Stimulated activated CD8-positive, alpha-beta memory T cell treated with anti-CD3 and anti-CD28 coated beads, Interleukin-4, amount 100 ng/mL, for 1 hour (primary cell): ENCODE measurements around the gene LCE1F.

Source experiments
- DNase-seq, 2 donors: peaks; one replicate each; pipeline ENCODE4 v3.0.0-alpha.2; 2020; ENCODE audit warnings: low read depth in 2 of 2, low spot score in 1 of 2

LCE1F gene

DNA sequence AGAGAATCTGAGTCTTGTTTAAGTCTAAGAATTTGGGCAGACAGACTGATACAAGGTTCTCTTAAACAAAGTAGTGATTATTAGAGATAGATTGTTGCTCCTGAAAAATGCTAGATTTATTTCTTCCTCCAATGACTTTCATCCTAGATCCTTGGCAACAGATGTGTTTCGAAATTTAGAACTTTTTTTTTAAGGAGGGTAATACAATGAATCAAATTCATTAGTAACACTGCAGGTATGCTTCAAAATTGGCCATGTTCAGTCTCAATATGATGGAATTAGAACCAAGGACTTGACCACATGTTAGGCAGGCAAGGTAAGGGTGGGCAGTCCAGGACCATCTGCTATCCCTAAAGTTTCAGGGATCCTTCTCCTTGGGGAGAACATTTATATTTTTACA is 4.5 kb upstream of the LCE1F start:
- DNase-seq = no peak

DNA sequence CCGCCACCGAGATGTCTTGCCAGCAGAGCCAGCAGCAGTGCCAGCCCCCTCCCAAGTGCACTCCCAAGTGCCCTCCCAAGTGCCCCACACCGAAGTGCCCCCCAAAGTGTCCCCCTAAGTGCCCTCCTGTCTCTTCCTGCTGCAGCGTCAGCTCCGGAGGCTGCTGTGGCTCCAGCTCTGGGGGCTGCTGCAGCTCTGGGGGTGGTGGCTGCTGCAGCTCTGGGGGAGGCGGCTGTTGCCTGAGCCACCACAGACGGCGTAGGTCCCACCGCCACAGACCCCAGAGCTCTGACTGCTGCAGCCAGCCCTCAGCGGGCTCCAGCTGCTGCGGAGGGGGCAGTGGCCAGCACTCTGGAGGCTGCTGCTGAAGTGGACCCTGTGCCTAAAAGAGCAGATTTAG is 1.4 kb downstream of the LCE1F start:
- DNase-seq = no peak

DNA sequence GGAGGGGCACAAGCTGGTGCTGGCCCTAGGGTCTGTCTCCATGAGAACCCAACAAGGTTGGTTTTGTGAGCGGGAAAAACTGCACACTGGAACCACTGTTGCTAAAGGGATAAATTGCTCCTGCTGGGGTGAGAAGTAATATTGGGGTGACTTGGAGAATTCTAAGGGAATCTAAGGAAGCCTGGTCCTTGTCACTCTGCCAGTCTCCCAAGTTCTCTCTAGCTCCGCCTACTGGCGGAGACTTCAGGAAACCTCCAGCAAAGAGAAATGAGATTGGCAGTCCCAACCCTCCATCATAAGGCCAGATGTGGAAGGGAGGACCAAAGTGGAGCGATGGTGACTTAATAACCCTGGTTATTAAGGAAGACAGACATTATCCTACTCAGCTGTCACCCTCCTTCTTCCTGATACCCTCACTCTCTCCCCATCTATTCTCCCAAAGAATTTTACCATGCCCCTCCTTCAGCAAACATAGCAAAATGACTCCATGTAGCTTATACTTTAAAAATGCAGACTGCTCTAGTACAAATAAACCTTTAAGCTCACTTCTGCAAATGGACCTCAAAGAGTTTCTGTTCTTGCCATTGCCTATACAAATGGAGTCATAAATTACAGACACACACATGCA is 2.7 kb downstream of the LCE1F start:
- DNase-seq = no peak

DNA sequence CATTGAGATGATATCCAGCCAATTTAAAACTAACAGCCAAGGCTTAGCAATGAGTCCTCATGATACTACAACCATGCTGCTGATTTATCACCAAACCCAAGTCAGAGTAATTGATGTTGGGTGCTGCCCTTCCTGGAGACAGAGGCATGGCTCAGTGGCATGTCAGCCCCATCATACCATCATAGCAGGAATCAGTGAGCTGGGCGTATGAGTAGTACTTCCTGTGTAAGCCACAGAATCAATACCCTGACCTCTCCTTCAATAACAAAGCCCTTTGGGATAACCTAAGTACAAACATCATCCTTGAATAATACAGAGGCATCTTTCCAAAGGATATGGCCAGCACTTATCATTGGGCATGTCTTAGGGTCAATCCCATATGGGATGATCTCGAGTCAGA is 8.2 kb downstream of the LCE1F start:
- DNase-seq = no peak

DNA sequence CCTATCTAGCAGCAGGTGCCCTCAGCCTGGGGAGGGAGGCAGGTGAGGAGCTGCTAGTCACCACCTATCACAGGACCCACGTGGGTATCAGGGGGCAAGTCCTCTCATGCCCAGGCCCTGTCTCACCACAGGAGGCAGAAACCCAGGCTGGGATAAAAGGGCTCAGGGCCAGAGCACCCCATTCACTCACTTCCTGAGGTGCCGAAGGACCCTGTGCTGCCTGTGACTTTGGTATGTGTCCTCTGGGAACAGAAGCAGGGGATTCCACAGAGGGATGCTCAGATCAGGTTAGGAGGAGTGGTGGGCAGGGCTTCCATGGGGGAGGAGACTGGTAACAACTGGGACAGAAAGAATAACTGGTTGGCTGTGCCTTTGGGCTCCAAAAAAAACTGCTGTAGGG is 11.1 kb downstream of the LCE1F start, which contains the start of gene LCE1E:
Gene LCE1E, plus strand, starts transcription at position 181 of the 400 bp plus-strand sequence. CDS start 1,043 bp downstream, outside the sequence.
- no peak for DNase-seq

DNA sequence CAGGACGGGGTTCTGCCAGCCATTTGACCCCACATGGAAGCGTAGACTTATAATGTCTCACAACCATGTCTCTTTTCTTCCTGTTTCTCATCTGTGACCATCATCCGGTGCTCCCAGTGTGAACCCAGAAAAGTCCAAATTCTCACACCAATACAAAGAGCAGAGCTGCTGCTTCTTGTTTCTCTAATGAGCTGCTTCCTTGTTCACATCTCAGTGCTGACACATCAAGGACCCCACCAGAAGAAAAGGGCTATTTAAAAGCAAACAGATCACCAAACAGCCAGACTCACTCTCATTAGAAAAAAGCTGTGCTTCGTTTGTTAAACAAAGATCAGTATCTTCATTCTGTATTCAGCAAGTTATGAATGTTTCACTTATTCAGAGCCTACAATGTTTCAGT is 20.7 kb downstream of the LCE1F start:
- no peak for DNase-seq

DNA sequence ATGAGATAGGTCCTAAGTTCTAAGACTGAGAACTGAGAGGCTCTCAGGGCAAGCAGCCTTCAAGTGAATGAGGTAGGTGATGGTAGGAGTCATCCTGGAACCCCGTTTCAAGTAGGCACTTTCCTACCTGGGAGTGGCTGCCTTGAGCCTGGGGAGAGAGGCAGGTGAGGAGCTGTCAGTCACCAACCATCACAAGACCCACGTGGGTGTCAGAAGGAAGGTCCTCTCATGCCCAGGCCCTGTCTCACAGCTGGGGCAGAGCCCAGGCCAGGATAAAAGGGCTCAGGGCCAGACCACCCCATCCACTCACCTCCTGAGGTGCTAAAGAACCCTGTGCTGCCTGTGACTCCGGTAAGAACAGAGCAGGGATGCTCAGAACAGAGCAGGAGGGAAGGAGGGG is 21.5 kb downstream of the LCE1F start, which contains the start of gene LCE1D:
Gene LCE1D, plus strand, starts transcription at position 301 of the 400 bp plus-strand sequence. CDS start 1,074 bp downstream, outside the sequence.
- DNase-seq = no peak

DNA sequence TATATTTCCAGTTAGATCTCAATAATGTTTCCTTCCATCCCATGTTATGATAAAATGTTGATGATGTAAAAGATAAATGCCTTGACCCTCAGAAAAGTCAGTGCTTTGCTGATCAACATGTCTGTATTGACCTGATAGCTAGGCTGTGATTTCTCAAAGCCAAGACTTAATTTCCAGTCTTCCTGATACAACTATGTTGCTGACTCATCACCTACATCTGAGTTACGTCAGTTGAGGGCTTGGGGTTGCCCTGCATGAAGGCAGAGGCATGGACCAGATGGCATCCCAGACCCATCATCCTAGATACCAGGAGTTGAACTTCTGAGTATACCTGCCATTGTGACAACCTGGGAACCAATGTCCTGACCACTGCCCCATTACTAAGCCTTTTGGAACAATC is 26.4 kb downstream of the LCE1F start:
- no peak for DNase-seq

DNA sequence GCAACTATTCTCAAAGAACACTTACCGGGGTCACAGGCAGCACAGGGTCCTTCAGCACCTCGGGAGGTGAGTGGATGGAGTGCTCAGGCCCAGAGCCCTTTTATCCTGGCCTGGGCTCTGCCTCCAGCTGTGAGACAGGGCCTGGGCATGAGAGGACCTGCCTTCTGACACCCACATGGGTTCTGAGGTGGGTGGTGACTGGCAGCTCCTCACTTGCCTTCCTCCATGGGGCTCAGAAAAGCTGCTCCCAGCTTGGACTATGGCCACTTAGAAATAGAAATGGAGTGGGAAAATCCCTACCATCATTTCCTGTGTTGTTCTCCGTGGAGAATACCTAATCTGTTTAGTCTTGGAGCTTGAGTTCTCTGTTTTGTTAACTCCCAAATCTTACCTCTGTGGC is 31.6 kb downstream of the LCE1F start, which contains the start of gene LCE1C:
Gene LCE1C, minus strand, starts transcription at position 76 of the 400 bp plus-strand sequence. CDS start 1,173 bp downstream, outside the sequence.
- no peak for DNase-seq

DNA sequence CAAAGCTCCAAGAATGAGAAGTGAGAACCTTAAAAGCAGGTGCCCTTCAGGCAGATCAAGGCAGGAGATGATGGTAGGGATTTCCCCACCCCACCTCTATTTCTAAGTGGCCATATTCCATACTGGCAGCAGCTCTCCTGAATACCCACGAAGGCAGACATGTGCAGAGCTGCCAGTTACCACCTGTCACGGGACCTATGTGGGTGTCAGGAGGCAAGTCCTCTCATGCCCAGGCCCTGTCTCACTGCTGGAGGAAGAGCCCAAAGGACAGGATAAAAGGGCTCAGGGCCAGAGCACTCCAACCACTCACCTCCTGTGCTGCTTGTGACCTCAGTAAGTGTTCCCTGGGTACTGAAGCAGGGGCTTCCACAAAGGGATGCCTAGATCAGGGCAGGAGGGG is 36.1 kb downstream of the LCE1F start:
- DNase-seq = no peak

DNA sequence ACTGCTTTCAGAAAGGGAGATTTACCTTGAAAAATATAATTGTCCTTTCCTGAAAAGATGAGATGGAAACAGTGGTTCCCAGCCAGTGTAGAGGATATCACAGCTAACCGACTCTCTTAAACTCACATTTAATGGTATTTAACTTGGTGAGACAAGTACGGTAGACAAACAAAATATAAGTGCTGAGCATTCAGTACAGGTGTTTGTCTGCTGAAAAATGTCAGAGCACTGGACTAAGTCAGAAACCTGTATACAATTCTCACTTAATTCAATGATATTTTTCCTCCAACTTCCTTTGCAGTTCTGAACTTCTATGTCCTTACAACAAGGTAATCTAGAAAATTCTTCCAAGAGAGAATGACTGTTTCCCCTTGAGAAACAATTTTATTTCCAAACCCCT is 36.7 kb downstream of the LCE1F start, which contains the start of gene LCE1B:
Gene LCE1B, plus strand, starts transcription at position 301 of the 400 bp plus-strand sequence. CDS start 476 bp downstream, outside the sequence.
- DNase-seq = no peak

DNA sequence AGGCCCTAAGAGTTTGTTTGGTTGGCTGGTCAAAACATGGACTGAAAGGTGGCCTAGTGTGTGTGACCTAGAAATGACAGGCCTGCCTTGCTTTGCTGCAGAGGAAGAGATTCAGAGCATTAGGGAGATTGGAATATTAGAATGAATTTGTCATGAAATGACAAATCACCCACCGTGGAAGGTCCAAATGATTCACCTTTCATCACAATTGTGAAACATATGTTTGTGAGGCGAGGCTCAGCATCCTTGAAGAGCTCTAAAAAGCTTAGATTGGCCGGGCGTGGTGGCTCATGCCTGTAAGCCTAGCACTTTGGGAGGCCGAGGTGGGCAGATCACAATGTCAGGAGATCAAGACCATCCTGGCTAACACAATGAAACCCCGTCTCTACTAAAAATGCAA is 42.4 kb downstream of the LCE1F start:
- no peak for DNase-seq

DNA sequence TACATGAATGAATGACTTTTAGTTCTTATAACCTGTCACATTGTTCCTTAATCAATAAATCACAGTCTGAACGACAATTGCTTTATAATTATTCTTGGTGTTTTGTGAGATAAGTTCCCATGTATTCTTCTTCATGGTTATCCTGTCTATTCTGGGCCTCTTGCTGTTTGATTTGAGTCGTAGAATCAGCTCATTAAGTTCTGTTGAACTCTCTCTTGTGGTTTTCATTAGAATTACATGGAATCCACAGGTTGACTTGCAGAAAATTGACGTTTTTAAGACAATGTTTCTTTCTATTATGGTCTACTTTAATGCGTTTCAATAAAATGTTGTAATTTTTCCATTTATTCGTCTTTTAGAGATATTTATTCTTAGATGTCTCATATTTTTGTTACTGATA is 48.4 kb downstream of the LCE1F start:
- no peak for DNase-seq

DNA sequence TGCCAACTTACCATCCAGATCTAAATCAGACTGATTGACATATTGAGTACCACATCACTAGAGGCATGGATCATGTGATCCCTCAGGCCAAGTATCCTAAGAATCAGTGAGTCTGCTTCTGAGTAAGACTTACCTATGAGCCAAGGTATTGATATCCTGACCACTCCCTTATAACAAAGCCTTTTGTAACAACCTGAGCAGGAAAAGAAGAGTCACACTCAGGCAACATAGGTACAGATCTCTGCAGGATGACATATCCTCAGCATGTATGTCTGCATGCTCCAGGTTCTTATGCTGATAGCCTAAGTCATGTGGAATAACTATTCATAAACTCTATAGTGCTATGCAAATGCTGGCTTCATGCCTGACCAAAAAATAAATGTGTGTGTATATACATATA is 50.0 kb downstream of the LCE1F start:
- DNase-seq = no peak
